Activated CD4-positive, alpha-beta T cell treated with anti-CD3 and anti-CD28 coated beads, Interleukin-2, amount 50 U/mL, for 4 hours (primary cell): ENCODE measurements around the gene TLR4.

Source experiments
- DNase-seq, 2 experiments: peaks; one replicate each; pipeline ENCODE4 v3.0.0-alpha.2; 2020

TLR4 gene

GRCh38 chr9:117704024-117704575 is at the start of gene TLR4:
Gene TLR4 (plus strand): TSS chr9:117704403. CDS start chr9:117704473, 70 bp downstream.
- DNase-seq = no peak

DNA sequence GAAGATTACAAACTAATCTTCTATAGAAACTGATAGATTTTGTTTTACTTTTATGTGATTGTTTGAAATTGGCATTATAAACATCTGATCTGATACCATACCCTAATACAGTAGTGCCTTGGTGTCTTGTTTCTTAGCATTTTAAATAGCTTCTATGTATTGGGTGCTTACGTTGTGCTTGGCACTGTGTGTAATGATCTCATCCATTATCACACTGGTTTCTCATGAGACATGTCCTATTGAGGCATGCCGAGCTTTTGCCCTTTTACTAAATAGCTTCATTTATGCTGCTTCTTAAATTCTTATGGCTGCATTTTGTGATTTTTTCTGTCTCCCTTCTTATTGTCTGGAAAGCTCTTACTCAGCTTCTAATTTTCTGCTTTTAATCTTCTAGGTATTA is 48.2 kb upstream of the TLR4 start:
- DNase-seq = no peak

- DNase-seq = no peak
Observed at GRCh38 chr9:117662651-117663050, 41.6 kb upstream of the TLR4 start.

GRCh38 chr9:117664419-117664818 is 39.8 kb upstream of the TLR4 start:
- DNase-seq = no peak

DNA sequence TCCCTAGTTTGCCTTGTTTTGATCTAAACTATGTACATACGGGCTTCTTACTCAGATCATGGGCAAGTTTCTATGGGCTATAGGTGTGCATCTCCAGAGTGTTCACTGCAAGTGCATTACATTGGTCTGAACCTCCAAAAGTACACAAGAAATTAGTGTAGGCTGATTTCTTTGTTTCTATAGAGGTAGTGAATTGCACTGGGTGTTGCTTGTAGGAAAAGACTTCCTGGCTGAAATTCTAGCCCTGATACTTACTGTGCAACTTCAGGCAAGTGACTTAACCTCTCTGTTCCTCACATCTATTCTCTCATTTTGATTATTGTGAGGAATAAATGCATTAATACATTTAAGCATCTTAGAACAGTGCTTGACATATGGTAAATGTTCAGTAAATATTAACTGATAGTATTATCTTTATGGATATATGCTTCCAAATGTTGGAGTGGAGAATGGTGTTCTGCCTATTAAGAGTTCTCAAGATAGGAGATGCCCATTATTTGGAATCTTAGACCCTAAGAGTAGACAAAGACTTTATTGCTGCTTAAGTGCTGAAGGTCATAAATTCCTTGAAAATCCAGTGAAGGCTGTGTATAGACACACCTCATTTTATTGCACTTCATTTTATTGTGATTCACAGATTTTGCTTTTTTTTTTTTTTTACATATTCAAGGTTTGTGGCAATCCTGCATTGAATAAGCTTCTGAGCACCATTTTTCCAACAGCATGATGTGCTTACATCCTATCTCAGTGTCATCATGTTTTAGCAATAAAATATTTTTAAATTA is 38.4 kb upstream of the TLR4 start:
- no peak for DNase-seq

- DNase-seq = no peak
Observed at GRCh38 chr9:117671468-117671867, 32.7 kb upstream of the TLR4 start.

GRCh38 chr9:117672369-117672768 is 31.8 kb upstream of the TLR4 start:
- no peak for DNase-seq

- no peak for DNase-seq
Observed at GRCh38 chr9:117677572-117677971, 26.6 kb upstream of the TLR4 start.

- no peak for DNase-seq
Observed at GRCh38 chr9:117678871-117679270, 25.3 kb upstream of the TLR4 start.

DNA sequence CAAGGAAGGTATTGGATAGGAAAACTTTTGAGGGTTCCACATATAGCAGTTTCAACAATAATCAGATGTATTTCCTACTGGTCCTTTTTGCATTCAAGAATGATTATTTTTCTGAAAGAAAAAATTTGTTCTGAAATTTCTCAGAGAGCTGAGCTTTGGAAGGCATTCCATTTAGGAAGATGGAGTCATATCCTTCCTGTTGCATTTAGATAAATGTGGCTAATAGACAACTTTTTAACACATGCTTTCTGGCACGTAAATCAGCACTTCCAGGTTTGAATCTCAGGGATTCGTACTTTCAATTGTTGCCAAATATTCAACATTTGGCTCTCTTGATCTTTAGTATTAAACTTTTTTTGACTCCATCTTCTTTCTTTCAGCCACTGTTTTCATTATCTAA is 24.8 kb upstream of the TLR4 start:
- no peak for DNase-seq

GRCh38 chr9:117681888-117682287 is 22.3 kb upstream of the TLR4 start:
- no peak for DNase-seq

GRCh38 chr9:117682955-117683710 is 21.1 kb upstream of the TLR4 start:
- no peak for DNase-seq

- DNase-seq = no peak
Observed at GRCh38 chr9:117687532-117687931, 16.7 kb upstream of the TLR4 start.

DNA sequence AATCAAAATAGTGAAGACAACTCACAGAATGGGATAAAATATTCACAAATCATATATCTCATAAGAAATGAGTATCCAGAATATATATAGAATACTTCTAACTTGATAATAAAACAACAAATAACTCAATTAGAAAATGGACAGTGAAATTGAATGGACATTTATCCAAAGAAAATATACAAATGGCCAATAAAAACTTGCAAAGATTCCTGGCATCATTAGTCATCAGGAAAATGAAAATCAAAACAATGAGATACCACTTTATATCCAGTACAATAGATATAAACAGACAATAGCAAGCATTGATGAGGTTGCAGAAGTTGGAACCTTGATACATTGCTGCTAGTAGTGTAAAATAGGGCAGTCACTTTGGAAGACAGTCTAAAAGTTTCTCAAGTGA is 12.8 kb upstream of the TLR4 start:
- DNase-seq = no peak

DNA sequence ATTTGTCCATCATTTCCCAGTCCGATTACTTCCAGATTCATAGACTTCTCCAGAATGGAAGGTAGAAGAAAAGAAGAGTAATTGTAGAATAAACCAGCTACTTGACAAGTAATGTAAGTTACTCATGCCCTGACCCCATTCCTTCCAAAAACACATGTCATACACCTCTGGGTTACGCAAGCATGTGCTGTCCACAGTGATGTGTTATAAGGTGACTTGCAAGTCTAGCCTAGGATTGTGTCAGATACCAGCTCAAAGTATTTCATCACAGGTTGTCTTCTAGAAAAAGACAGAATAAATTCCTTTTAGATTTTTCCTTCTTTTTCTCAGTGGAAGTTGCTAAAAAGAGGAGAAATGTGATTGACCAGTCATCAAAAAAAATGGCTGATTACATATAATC is 8.0 kb upstream of the TLR4 start:
- DNase-seq = no peak

- no peak for DNase-seq
Observed at GRCh38 chr9:117697046-117697445, 7.2 kb upstream of the TLR4 start.

GRCh38 chr9:117703537-117703936 is 666 bp upstream of the TLR4 start:
- no peak for DNase-seq

- DNase-seq = no peak
Observed at GRCh38 chr9:117704597-117704996, 394 bp downstream of the TLR4 start.

DNA sequence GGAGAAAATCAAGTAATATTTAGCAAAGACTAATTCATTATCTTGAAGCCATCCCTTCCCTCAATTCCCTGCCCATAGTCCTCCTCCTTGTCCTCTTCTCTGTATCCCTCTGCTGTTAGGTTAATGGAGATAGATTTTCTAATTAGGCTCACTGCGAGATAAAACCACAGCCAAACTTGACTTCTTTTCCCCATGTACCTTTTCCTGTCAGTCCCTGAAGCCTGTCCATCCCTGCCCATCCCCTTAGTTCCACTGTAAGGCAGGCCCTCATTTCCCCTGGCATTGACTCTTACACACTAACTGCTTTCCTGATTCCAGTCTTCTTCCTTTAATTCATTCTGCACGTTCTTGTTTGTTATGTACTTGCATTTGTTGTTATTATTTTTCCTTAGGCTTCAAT is 1.2 kb downstream of the TLR4 start:
- DNase-seq = no peak

- no peak for DNase-seq
Observed at GRCh38 chr9:117706421-117707116, 2.4 kb downstream of the TLR4 start.

- DNase-seq = no peak
Observed at GRCh38 chr9:117707561-117707960, 3.4 kb downstream of the TLR4 start.

- no peak for DNase-seq
Observed at GRCh38 chr9:117709936-117710335, 5.7 kb downstream of the TLR4 start.

DNA sequence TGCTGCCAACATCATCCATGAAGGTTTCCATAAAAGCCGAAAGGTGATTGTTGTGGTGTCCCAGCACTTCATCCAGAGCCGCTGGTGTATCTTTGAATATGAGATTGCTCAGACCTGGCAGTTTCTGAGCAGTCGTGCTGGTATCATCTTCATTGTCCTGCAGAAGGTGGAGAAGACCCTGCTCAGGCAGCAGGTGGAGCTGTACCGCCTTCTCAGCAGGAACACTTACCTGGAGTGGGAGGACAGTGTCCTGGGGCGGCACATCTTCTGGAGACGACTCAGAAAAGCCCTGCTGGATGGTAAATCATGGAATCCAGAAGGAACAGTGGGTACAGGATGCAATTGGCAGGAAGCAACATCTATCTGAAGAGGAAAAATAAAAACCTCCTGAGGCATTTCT is 10.1 kb downstream of the TLR4 start:
- DNase-seq = no peak
